ENCODE data around the gene B4GALT5. TPM values are rescaled to one million over a fixed set of nuclear protein-coding genes. Genes with fewer than 3 reads are reported as not detected.

The B4GALT5 gene
- polyA plus RNA-seq, 1 of the 3 experiments (the other 2 are of a cell fraction) = 35.1 TPM

DNA sequence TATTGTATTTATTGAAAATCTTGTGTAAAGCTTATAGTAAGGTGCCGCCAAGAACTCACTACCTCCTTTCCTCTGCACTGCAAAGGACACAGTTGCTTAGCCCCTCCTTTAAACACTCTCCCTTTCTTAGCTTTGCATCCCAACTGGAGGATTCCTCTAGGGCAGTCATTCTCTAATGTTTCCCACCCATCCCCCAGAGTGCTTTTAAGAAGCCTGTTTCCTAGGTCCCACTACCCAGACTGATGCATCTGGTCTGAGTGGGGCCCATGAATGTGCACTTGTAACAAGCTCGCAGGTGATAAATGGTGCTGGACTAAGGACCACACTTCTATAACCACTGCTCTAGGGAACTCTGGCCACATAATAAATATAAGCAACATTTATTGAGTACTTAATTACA, 55.2 kb downstream of the B4GALT5 start:
- no peak overlapping the region for H3K4me2 ChIP-seq
- peaks cover 8 to 11% of the 10 kb centered on the region in 2 experiments; a peak in 2 of 4 replicates for H3K4me1 ChIP-seq (ENCODE audit: control insufficient read depth in 1 of 2, insufficient read depth in 2 of 2, low read depth in 1 of 2, low read length in 1 of 2)
- WGBS (ENCODE audit: low lambda C conversion rate) = 95% methylated on average over 2 of the region's 2 CpGs
- no peak overlapping the region for H3K4me3 ChIP-seq (ENCODE audit: low read depth in 2 of 2, low read length in 1 of 2)
- peaks cover 59% of the 10 kb centered on the region for H4K20me1 ChIP-seq (ENCODE audit: insufficient read depth)
- no peaks in the 10 kb centered on the region for H3K9me3 ChIP-seq
- no peak overlapping the region for H3K9ac ChIP-seq
- ChIA-PET CTCF (interaction anchor here (0.6 to 1.1 kb wide), 4 partner anchors 9 to 241 kb away, joined by 3 to 4 read pairs (median 3); no protein-coding TSS in a partner anchor), POLR2A (interaction anchor here (1.1 kb wide), 1 partner anchor 7 kb away, joined by 3 read pairs; no protein-coding TSS in a partner anchor)
- H3K27me3 ChIP-seq (ENCODE audit: insufficient read depth) = no peaks in the 10 kb centered on the region
- no peak for DNase-seq
- no peaks in the 10 kb centered on the region for H3K9me2 ChIP-seq
- H3F3A ChIP-seq (replicated peaks; ENCODE audit: insufficient read depth) = no peaks in the 10 kb centered on the region
- H2AFZ ChIP-seq (ENCODE audit: low read depth) = no peak overlapping the region
- peaks cover 18 to 24% of the 10 kb centered on the region in 2 experiments for H3K36me3 ChIP-seq (replicated peaks in 1 of 2; ENCODE audit: control insufficient read depth in 1 of 2, insufficient read depth in 2 of 2, low read length in 1 of 2)
- TF ChIP-seq GABPA (IDR thresholded peaks at IDR 0.05; ENCODE audit: low read depth) = no peak
- TF ChIP-seq, protein P1, sequence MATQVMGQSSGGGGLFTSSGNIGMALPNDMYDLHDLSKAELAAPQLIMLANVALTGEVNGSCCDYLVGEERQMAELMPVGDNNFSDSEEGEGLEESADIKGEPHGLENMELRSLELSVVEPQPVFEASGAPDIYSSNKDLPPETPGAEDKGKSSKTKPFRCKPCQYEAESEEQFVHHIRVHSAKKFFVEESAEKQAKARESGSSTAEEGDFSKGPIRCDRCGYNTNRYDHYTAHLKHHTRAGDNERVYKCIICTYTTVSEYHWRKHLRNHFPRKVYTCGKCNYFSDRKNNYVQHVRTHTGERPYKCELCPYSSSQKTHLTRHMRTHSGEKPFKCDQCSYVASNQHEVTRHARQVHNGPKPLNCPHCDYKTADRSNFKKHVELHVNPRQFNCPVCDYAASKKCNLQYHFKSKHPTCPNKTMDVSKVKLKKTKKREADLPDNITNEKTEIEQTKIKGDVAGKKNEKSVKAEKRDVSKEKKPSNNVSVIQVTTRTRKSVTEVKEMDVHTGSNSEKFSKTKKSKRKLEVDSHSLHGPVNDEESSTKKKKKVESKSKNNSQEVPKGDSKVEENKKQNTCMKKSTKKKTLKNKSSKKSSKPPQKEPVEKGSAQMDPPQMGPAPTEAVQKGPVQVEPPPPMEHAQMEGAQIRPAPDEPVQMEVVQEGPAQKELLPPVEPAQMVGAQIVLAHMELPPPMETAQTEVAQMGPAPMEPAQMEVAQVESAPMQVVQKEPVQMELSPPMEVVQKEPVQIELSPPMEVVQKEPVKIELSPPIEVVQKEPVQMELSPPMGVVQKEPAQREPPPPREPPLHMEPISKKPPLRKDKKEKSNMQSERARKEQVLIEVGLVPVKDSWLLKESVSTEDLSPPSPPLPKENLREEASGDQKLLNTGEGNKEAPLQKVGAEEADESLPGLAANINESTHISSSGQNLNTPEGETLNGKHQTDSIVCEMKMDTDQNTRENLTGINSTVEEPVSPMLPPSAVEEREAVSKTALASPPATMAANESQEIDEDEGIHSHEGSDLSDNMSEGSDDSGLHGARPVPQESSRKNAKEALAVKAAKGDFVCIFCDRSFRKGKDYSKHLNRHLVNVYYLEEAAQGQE (IDR thresholded peaks at IDR 0.05; ENCODE audit: low read depth, low read length) = no peak
- TF ChIP-seq EZH2phosphoT487 (IDR thresholded peaks at IDR 0.05; ENCODE audit: borderline replicate concordance, low read depth) = no peak
- TF ChIP-seq NRF1 (IDR thresholded peaks at IDR 0.05; ENCODE audit: low read depth, low read length) = no peak
- no peak for TF ChIP-seq RXRA (IDR thresholded peaks at IDR 0.05; ENCODE audit: borderline replicate concordance, low read depth)
- TF ChIP-seq, protein P2, sequence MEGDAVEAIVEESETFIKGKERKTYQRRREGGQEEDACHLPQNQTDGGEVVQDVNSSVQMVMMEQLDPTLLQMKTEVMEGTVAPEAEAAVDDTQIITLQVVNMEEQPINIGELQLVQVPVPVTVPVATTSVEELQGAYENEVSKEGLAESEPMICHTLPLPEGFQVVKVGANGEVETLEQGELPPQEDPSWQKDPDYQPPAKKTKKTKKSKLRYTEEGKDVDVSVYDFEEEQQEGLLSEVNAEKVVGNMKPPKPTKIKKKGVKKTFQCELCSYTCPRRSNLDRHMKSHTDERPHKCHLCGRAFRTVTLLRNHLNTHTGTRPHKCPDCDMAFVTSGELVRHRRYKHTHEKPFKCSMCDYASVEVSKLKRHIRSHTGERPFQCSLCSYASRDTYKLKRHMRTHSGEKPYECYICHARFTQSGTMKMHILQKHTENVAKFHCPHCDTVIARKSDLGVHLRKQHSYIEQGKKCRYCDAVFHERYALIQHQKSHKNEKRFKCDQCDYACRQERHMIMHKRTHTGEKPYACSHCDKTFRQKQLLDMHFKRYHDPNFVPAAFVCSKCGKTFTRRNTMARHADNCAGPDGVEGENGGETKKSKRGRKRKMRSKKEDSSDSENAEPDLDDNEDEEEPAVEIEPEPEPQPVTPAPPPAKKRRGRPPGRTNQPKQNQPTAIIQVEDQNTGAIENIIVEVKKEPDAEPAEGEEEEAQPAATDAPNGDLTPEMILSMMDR (IDR thresholded peaks at IDR 0.05) = no peak
- peaks cover 67% of the 10 kb centered on the region for H3K79me2 ChIP-seq (ENCODE audit: insufficient read depth)
- no peak overlapping the region for H3K27ac ChIP-seq (ENCODE audit: low read depth in 2 of 2, low read length in 1 of 2)

DNA sequence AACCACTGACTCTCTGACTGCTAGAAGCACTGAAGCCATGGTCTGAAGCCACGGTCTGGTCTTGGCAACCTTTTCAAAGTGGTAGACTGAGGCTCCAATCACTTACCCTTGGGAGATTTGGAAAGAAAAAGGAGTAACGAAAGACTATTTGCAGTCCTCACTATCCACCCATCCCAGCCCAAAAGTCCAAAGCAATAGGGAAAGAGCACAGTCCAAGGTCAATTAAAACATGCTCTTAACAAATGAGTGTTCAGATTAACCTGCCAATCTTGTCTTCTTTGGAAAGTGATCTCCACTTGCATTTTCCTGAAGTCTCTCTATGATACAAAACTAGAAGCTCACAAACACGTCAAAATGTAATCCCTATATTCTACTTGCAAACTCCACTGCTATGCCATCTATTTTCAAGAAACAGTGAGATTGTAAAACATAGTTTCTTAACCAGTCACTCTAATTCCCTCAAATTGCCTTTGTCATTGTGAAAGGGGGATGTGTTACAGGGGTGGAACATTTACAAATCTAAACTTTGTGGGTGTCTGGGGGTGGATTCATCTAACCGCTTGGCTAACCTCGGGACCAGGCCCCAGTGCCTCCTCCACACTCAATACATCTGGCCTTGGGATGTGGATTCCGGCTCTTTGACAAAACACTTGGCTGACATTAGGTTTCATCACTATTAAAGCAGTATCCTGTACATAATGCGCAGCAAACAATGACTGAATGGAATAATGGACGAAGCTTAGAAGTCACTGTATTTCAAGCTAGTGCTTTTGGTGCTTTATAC, 56.4 kb downstream of the B4GALT5 start:
- H3K4me1 ChIP-seq (ENCODE audit: control insufficient read depth in 1 of 2, insufficient read depth in 2 of 2, low read depth in 1 of 2, low read length in 1 of 2) = peaks cover 8 to 11% of the 10 kb centered on the region in 2 experiments; a peak in 2 of 4 replicates
- ChIA-PET POLR2A (no interaction called here), CTCF (interaction anchor here (0.8 kb wide), 1 partner anchor 20 kb away, joined by 3 read pairs; no protein-coding TSS in a partner anchor)
- DNase-seq = no peak
- no peaks in the 10 kb centered on the region for H3K9me2 ChIP-seq
- 94% methylated on average over 8 of the region's 8 CpGs for WGBS (ENCODE audit: low lambda C conversion rate)
- H3K4me2 ChIP-seq = no peak overlapping the region
- peaks cover 56% of the 10 kb centered on the region for H3K79me2 ChIP-seq (ENCODE audit: insufficient read depth)
- H2AFZ ChIP-seq (ENCODE audit: low read depth) = no peak overlapping the region
- H3K9me3 ChIP-seq = no peaks in the 10 kb centered on the region
- H3K27me3 ChIP-seq (ENCODE audit: insufficient read depth) = no peaks in the 10 kb centered on the region
- peaks cover 27 to 28% of the 10 kb centered on the region in 2 experiments for H3K36me3 ChIP-seq (replicated peaks in 1 of 2; ENCODE audit: control insufficient read depth in 1 of 2, insufficient read depth in 2 of 2, low read length in 1 of 2)
- H3K4me3 ChIP-seq (ENCODE audit: low read depth in 2 of 2, low read length in 1 of 2) = no peak overlapping the region
- H3F3A ChIP-seq (replicated peaks; ENCODE audit: insufficient read depth) = no peaks in the 10 kb centered on the region
- no peak overlapping the region for H3K27ac ChIP-seq (ENCODE audit: low read depth in 2 of 2, low read length in 1 of 2)
- no peak overlapping the region for H3K9ac ChIP-seq
- H4K20me1 ChIP-seq (ENCODE audit: insufficient read depth) = peaks cover 50% of the 10 kb centered on the region
- TF ChIP-seq RFX5 (IDR thresholded peaks at IDR 0.05; ENCODE audit: low read length) (no peak), EZH2phosphoT487 (IDR thresholded peaks at IDR 0.05; ENCODE audit: borderline replicate concordance, low read depth) (no peak), GABPA (IDR thresholded peaks at IDR 0.05; ENCODE audit: low read depth) (no peak), JUND (IDR thresholded peaks at IDR 0.05) (no peak), FOSL2 (IDR thresholded peaks at IDR 0.05; ENCODE audit: borderline replicate concordance, low read depth) (no peak), FOXJ3 (CRISPR knock-in tag; IDR thresholded peaks at IDR 0.05) (no peak), SIN3A (IDR thresholded peaks at IDR 0.05; ENCODE audit: borderline replicate concordance, low read depth, low read length) (no peak), EP300 (IDR thresholded peaks at IDR 0.05; ENCODE audit: borderline replicate concordance in 1 of 2, low read depth in 1 of 2, low read length in 1 of 2) (no peak)
- TF ChIP-seq, protein P3, sequence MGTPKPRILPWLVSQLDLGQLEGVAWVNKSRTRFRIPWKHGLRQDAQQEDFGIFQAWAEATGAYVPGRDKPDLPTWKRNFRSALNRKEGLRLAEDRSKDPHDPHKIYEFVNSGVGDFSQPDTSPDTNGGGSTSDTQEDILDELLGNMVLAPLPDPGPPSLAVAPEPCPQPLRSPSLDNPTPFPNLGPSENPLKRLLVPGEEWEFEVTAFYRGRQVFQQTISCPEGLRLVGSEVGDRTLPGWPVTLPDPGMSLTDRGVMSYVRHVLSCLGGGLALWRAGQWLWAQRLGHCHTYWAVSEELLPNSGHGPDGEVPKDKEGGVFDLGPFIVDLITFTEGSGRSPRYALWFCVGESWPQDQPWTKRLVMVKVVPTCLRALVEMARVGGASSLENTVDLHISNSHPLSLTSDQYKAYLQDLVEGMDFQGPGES (IDR thresholded peaks at IDR 0.05; ENCODE audit: low read depth, low read length) = no peak
- TF ChIP-seq, protein P1 (IDR thresholded peaks at IDR 0.05; ENCODE audit: low read depth, low read length) = no peak

All from SK-N-SH (cell line).